HT-29 (cell line): ENCODE data around the gene AK6. TPM values are rescaled to one million over a fixed set of nuclear protein-coding genes. Genes with fewer than 3 reads are reported as not detected.
"Not testable (repeated sequence)": the region's sequence is repeated elsewhere in the genome, so short reads cannot be mapped to it uniquely, and the experiment has no call there.

Experiments used
- DNase-seq: peaks from one replicate; pipeline ENCODE4 v3.0.0-alpha.2; 2015; ENCODE audit warnings: low spot score
- total RNA-seq: library from RNA; depleted of rRNA; stranded (reverse); fragments of >200 nt; shearing (Covaris generic); gene quantifications from 2 replicates; pipeline ENCODE4 v1.2.3, GENCODE V29; 2014; rRNA removed

The AK6 gene
- total RNA-seq, 1 experiment from 2014 or later, result 23.8 TPM

DNA sequence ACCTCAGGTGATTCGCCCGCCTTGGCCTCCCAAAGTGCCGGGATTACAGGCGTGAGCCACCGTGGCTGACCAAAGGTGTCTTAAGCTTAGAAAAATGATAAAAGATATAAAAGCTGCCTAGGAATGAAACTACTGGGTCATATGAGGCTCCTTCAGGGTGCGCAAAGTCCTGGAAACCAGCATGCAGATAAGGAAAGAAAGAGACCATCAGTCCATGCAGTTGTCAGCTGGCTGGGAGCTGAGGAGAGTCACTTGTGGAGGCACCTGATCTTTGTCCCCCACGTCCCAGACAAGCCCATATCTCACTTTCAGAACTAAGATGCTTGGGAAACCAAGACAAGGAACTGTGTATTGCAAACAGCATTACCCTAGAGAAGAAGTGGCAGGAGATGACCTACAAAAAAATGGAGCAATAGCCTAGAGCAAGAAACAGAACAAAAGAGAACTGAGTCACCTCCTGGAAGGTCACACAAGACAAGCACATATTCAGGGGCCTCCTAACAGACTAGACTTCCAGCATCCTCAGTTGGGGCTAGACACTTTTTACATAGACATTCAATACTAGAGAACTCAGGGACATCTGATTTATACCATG, 33.9 kb downstream of the AK6 start:
- DNase-seq, result no peak

DNA sequence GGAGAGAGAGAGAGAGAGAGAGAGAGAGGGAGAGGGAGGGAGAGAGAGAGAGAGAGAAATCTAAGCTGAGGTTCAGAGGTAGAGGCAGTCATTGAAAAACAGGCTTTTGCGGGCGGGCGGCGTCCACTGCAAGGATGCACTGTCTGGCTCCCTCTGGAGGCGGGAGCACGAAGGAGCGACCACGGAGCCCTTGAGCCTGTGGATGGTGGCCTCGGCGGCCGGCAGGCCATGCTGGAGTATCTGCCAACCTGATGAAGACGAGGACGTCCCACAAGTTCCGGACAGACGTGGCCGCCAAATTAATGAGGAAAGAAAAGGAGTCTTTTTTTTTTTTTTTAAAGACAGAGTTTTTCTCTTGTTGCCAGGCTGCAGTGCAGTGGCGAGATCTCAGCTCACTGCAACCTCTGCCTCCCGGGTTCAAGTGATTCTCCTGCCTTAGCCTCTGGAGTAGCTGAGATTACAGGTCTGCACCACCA, 34.5 kb downstream of the AK6 start:
- DNase-seq, result peak; percentile 87

DNA sequence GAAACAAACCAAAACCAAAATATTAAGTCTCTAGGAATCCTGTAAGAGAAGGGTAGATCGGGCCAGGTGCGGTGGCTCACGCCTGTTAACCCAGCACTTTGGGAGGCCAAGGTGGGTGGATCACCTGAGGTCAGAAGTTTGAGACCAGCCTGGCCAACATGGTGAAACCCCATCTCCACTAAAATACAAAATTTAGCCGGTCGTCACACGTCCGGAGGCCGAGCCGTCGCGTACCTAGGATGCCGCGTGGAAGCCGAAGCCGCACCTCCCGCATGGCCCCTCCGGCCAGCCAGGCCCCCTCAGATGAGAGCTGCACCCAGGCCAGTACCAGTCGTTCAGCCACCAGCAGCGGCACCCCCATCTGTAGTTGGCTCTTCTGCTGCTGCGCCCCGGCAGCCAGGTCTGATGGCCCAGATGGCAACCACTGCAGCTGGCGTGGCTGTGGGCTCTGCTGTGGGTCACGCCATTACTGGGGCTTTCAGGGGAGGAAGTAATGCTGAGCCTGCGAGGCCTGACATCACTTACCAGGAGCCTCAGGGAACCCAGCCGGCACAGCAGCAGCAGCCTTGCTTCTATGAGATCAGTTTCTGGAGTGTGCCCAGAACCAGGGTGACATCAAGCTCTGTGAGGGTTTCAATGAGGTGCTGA, 35.5 kb downstream of the AK6 start:
- DNase-seq, result not testable (repeated sequence)

DNA sequence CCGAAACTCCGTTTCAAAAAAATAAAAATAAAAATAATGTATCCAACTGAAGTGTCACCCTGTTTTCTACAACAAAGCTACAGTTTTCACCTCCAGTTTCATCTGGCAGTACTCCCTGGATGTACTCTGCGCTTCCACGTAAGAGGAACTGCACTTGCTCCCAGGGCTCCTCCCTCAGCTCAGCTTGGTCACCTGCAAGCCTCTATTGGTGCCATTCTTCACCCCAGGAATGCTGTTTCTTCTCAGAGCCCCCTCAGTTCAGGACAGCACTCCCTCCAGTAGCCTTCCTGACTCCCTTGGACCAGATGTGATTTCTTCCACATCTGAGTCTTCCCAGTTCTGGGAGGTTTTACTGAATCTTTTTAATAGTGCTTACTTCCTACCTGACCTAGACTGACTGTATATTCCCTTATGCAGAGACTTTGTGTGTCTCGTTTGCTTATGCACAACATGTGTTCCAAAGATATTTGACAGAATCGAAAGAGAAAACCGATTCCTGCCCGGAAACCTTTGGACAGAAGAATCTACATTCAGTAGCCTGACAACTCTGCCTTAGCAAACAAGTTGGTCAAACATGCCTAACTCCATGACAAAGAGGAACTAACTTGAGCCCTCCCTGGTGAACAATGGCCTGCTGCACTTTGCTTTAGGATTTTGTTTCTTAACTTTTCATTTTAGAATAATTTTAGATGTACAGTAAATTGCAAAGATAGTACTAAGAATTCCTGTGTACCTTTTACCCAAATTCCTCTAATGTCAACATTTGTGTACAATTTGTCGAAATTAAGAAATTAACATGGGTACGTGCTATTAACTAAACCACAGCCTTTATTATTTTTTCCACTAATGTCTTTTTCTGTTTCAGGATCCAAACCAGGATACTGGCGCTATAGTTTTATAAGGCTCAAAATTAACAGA, 37.5 kb downstream of the AK6 start:
- DNase-seq, result peak; percentile 65

DNA sequence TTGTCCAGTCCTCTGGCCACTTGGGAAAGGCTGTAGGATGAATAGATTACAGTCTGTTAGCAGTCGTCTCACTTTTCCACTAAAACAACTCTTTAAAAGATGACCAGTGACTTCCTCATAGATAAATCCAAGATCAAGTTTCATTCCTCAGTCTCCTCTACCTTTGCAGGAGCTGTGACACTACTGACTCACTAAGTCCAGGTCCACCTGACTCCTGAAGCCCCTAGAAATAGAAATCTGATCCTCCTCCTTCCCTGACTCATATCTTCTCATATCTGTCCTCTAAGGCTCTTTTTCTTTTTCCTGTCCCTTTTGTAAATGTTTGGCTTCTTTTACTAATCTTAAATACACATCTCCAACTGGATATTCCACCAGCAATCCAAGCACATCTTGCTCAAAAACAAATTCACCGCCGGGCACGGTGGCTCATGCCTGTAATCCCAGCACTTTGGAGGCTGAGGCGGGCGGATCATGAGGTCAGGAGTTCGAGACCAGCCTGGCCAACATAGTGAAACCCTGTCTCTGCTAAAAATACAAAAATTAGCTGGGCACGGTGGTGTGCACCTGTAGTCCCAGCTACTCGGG, 39.3 kb downstream of the AK6 start:
- no peak for DNase-seq

DNA sequence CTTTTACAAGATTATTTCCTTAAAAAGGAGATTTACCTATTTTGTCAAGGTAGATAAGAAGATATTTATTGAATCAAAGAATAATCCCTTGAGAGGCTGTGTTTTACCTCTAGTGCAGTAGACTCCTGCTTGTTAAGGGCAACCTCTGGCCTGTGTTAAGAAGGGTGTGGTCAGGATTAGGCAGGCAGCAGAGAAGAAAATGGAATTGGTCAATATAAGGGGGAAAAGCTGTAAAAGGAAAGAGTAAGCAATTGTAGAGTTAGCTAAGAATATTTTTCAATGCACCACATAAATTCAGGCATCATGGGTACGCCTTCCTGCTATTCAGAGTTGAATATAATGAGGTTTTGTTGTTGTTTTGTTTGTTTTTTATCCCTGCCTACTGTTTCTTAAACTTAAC, 43.0 kb downstream of the AK6 start:
- no peak for DNase-seq

DNA sequence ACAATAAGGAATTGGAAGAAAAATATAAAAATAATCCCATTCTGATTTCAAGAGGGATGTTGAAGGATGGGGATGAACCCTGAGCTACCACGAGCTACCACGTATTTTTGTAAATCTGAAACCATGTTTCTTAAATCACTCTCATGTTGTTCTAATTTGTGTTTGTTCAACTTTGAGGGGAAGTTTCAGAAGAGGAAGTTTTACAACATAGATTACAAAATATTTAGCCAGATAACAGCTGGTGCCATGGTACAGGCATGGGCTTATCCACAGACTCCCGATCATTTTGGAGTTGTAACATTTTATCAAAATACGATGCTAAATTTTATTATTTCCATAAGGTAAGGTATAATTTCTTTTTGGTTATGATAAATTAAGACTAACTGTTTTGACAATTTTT, 51.9 kb downstream of the AK6 start:
- DNase-seq, result no peak

DNA sequence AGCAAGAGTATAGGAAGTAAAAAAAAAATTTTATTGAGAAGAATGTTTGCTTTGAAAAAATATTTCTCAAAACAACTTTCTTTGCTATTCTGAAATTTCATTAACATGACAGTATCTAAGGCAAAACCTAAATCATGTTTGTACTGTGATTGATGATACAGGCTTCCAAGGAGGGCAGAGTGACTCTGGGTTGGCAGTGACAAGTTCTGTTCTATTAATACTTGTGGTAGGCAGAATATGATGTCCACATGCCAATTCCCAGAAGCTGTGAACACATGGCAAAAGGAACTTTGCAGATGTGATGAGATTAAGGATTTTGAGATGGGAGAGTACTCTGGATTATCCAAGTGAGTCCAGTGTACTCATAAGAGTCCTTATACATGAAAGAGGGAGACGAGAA, 53.3 kb downstream of the AK6 start:
- DNase-seq, result no peak

DNA sequence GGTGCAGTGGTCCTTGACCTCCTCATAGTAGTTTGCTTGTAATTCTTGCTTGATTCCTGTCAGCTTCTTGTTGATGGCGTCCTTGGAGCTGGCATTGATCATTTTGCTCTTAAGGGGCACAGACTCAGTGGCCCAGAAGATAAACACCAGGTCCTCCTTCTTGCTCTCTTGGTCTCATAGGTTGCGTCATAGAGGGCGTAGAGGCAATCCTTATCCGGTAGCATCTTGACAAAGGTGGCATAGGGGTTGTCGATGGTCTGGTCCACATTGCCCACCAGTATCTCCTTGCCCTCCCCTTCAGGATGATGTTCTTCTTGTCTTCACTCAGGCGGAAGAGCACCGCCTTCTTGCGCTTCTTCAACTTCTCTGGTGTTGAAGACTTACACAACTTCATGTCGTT, 55.9 kb downstream of the AK6 start:
- no peak for DNase-seq

DNA sequence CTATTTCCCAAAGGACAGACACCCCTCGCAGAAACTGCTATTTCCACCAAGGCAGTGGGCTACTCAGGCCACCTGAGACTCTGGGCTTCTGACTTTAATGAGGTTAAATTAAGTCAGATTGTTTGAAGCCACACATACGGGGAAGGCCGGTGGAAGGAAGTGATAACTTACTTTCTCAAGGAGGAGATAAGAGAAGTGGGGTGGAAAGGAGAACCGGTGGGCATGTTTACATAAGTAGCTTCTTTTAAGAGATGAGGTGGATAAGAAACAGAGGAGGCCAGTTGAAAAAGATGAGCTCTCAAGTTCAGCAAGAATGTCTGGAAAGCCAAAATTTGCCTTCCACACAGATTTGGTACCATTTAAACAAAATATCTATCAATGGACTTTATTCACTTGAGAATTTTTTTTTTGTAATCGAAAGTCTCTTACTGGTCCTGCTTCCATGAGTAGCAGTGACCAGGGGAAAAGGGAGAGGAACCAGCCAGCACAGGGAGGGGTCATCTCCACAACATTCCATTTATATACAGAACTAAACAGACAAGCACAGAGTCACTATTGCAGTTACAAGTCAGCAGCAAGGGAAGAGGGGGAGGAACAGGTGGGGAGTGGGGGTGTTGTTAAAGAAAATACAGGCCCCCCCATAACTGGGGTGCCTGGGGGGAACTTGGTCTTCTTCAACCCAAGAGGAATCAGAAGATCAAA, 56.7 kb downstream of the AK6 start:
- DNase-seq, result no peak

DNA sequence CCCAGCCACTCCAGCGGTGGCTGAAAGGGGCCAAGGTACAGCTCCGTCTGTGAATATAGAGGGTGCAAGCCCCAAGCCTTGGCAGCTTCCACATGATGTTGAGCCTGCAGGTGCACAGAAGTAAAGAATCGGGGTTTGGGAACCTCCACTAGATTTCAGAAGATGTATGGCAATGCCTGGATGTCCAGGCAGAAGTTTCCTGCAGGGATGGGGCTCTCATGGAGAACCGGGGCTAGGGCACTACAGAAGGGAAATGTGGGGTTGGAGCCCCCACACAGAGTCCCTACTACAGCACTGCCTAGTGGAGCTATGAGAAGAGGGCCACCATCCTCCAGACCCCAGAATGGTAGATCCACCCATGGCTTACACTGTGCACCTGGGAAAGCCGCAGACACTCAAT, 59.9 kb downstream of the AK6 start:
- no peak for DNase-seq

DNA sequence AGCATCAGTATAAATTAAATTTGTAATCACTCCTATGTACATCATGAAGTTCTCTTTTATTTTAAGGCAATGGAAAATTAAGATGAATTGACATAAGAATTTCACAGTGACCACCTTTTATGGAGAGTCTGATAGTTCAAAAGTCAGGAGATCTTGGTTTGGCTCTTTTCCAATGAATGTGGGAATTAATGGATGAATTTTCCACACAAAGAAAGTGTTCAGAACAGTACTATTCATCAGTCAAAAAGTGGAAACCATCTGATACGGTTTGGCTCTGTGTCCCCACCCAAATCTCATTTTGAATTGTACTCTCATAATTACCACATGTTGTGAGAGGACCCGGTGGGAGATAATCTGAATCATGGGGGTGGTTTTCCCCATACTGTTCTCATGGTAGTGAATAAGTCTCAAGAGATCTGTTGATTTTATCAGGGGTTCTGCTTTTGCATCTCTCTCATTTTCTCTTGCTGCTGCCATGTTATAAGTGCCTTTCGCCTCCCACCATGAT, 61.2 kb downstream of the AK6 start:
- no peak for DNase-seq

DNA sequence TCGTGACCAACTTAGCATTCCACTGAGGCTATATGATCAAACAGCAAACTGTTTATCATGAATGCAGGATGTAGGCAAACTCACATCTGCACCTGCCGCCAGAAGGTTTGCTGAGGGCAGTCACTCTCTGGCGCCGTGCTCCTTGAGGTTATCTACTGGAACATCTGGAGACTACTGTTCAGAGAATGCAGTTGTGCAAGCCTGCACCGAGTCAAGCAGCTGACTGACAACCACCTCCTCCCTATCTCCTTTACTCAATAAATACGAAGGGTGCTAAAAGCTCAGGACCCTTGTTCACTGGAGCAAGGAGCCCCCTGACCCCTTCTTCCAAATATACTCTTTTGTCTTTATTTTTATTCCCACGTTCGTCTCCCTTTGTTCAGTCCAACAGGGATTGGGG, 63.8 kb downstream of the AK6 start:
- no peak for DNase-seq

Other genes starting within 250 kb of the AK6 start
- 135 and 148 TPM in 2 replicates for gene CCNB1, start 202.4 kb downstream of the AK6 start, total RNA-seq
- 50.7 and 69.3 TPM in 2 replicates for gene CENPH, start 179.9 kb downstream of the AK6 start, total RNA-seq
- 23.0 and 36.2 TPM in 2 replicates for gene CDK7, start 134.6 kb downstream of the AK6 start, total RNA-seq
- gene CCDC125, start 36.7 kb downstream of the AK6 start, total RNA-seq, result 3.4 and 3.7 TPM in 2 replicates
- 77.5 and 82.6 TPM in 2 replicates for gene TAF9, start within 50 bp of the AK6 start, total RNA-seq
- gene RAD17, start 298 bp upstream of the AK6 start, total RNA-seq, result 7.2 and 14.9 TPM in 2 replicates
- 21.8 and 26.7 TPM in 2 replicates for gene MARVELD2, start 45.6 kb upstream of the AK6 start, total RNA-seq
- gene OCLN, start 123.3 kb upstream of the AK6 start, total RNA-seq, result 25.6 and 43.6 TPM in 2 replicates
- gene GTF2H2C, start 190.7 kb upstream of the AK6 start, total RNA-seq, result 10.2 and 12.8 TPM in 2 replicates